Neural cell (in vitro differentiated cells): ENCODE measurements around the gene TTC9C. TPM values are rescaled to one million over a fixed set of nuclear protein-coding genes. Genes with fewer than 3 reads are reported as not detected.

Source experiments
- H2AFZ ChIP-seq: fragments of 200-600, 300-800 bp; sonication (generic), shearing (Covaris generic); 2 replicates; pipeline ENCODE4 v1.6.0; 2014; ENCODE audit warnings: low read depth, mild to moderate bottlenecking, antibody characterized with exemption, low read length, moderate library complexity
- H3F3A ChIP-seq: fragments of 200-600 bp; shearing (Covaris generic); 2 replicates; pipeline ENCODE4 v1.6.1; 2016; ENCODE audit warnings: mild to moderate bottlenecking, moderate library complexity, mixed read lengths, antibody characterized with exemption, low read length; ENCODE audit not compliant: insufficient read depth, poor library complexity, severe bottlenecking
- H3K27ac ChIP-seq: fragments of 200-600, 300-800 bp; sonication (generic), shearing (Covaris generic); 2 replicates; pipeline ENCODE4 v1.5.1; 2014; ENCODE audit warnings: mild to moderate bottlenecking, low read length, moderate library complexity
- H3K27me3 ChIP-seq: fragments of 300-800, 200-600 bp; sonication (generic), shearing (Covaris generic); 2 replicates; pipeline ENCODE4 v1.6.0; 2014; ENCODE audit warnings: mild to moderate bottlenecking, low read depth, low read length, moderate library complexity; ENCODE audit not compliant: insufficient read depth
- H3K36me3 ChIP-seq: fragments of 300-800, 200-600 bp; sonication (generic), shearing (Covaris generic); 2 replicates; pipeline ENCODE4 v1.5.1; 2014; ENCODE audit warnings: mild to moderate bottlenecking, antibody characterized with exemption, low read length, moderate library complexity; ENCODE audit not compliant: insufficient read depth
- H3K4me2 ChIP-seq: fragments of 300-800, 200-600 bp; sonication (generic), shearing (Covaris generic); 2 replicates; pipeline ENCODE4 v1.6.0; 2014; ENCODE audit warnings: mild to moderate bottlenecking, low read length
- H3K4me3 ChIP-seq: fragments of 300-800, 200-600 bp; sonication (generic), shearing (Covaris generic); 2 replicates; pipeline ENCODE4 v1.5.1; 2014; ENCODE audit warnings: mild to moderate bottlenecking, low read length, moderate library complexity
- H3K79me2 ChIP-seq: fragments of 200-600 bp; shearing (Covaris generic); replicated peaks from 2 replicates; pipeline ENCODE4 v1.6.0; 2014; ENCODE audit warnings: mild to moderate bottlenecking, low read length, moderate library complexity; ENCODE audit not compliant: insufficient read depth
- H3K9ac ChIP-seq: fragments of 300-800, 200-600 bp; sonication (generic), shearing (Covaris generic); 2 replicates; pipeline ENCODE4 v1.6.1; 2016; ENCODE audit warnings: mild to moderate bottlenecking, low read length, mixed read lengths
- H3K9me2 ChIP-seq: fragments of 200-600 bp; shearing (Covaris generic); 2 replicates; pipeline ENCODE4 v1.6.1; 2016; ENCODE audit warnings: mild to moderate bottlenecking, low read length, mixed read lengths; ENCODE audit not compliant: insufficient read depth
- H3K9me3 ChIP-seq: fragments of 200-600, 300-800 bp; sonication (generic), shearing (Covaris generic); 2 replicates; pipeline ENCODE4 v1.6.1; 2016; ENCODE audit warnings: mild to moderate bottlenecking, mixed run types, low read length, moderate library complexity, mixed read lengths
- H4K20me1 ChIP-seq: fragments of 200-600 bp; shearing (Covaris generic); 2 replicates; pipeline ENCODE4 v1.6.1; 2016; ENCODE audit warnings: mild to moderate bottlenecking, mixed run types; ENCODE audit not compliant: insufficient read depth
- EP300 ChIP-seq: fragments of 450-650 bp; conservative IDR thresholded peaks from 2 replicates; pipeline ENCODE4 v1.6.1; 2014; ENCODE audit warnings: antibody characterized with exemption, mild to moderate bottlenecking, moderate library complexity; ENCODE audit not compliant: poor library complexity, severe bottlenecking
- EZH2 ChIP-seq: fragments of 200-600, 300-800 bp; shearing (Covaris generic), sonication (generic); IDR thresholded peaks from 2 replicates; pipeline ENCODE4 v1.6.1; 2014; ENCODE audit warnings: antibody characterized with exemption, low read length, borderline replicate concordance, mild to moderate bottlenecking; ENCODE audit not compliant: insufficient read depth, poor library complexity, severe bottlenecking
- MXI1 ChIP-seq: fragments of 450-650 bp; conservative IDR thresholded peaks from 2 replicates; pipeline ENCODE4 v1.6.1; 2014; ENCODE audit warnings: antibody characterized with exemption, mild to moderate bottlenecking; ENCODE audit not compliant: poor library complexity, severe bottlenecking
- POLR2AphosphoS5 ChIP-seq: IDR thresholded peaks from 2 replicates; pipeline ENCODE4 v1.6.1; 2012
- RAD21 ChIP-seq: fragments of 450-650 bp; conservative IDR thresholded peaks from 2 replicates; pipeline ENCODE4 v1.6.1; 2014; ENCODE audit warnings: antibody characterized with exemption, mild to moderate bottlenecking, moderate library complexity
- SMC3 ChIP-seq: fragments of 450-650 bp; conservative IDR thresholded peaks from 2 replicates; pipeline ENCODE4 v1.6.1; 2014; ENCODE audit warnings: antibody characterized with exemption, mild to moderate bottlenecking, moderate library complexity; ENCODE audit not compliant: poor library complexity
- TAF1 ChIP-seq: IDR thresholded peaks from 2 replicates; pipeline ENCODE4 v1.6.1; 2012; ENCODE audit warnings: low read depth
- polyA plus RNA-seq: library from polyadenylated mRNA; depleted of rRNA; stranded (reverse); fragments of >200 nt; gene quantifications from 2 replicates; pipeline ENCODE4 v1.2.3, GENCODE V29; 2014
- TF ChIP-seq, protein P1 (sequence below): fragments of 450-650 bp; IDR thresholded peaks from 2 replicates; pipeline ENCODE4 v1.5.1; 2014; ENCODE audit warnings: antibody characterized with exemption, mild to moderate bottlenecking, moderate library complexity; ENCODE audit not compliant: poor library complexity, severe bottlenecking
- TF ChIP-seq, protein P2 (sequence below): IDR thresholded peaks from 2 replicates; pipeline ENCODE4 v1.6.1; 2012; ENCODE audit warnings: borderline replicate concordance

Gene TTC9C
- polyA plus RNA-seq, 1 donor from 2014 or later, result 48.6 TPM

DNA sequence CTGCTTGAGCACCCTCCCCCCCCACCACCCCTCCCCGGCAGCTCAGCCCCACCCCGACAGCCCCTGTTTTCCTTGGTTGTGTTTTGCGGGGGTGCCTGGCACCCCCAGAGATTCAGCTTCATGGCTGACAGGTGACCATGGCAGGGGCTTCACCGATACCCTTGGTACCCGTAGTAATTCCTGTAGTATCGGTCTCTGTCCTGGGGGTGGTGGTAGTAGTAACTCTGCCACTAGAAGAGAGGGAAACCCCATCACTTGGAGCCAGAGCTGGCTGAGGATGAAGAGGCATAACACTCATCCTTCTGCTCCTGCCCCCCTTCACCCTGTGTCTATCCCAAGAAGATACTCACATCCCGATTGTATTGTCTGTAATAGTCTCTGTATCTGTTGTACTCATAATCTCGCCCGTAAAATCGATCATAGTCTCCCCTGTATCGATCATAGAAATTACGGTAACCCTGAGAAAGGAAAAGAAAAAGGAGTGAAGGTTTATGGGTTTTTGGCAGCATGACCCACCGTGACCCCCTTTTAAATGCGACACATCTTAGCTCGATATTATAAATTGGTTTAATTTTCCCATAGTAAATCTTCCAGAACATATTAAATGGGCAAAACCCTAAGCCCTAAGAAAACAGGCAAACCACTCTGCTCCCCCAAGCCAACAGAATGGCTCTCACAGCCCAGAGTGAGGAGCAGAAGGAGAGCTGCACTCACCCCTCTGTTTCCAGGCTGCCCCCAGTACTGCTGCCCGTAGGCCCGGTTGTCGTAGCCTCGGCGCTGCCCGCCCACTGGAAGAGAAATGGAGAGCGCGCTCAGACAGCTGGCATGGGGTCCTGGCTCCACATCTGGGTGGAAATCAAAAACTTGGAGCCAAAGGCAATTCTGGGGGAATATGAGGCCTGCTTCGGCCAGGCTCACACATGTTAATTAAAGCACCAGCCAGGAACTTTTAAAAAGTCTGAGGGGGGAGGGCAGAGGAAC is 12.8 kb upstream of the TTC9C start:
- H3K27me3 ChIP-seq, result no peaks in the 10 kb centered on the region
- TF ChIP-seq, protein P1, sequence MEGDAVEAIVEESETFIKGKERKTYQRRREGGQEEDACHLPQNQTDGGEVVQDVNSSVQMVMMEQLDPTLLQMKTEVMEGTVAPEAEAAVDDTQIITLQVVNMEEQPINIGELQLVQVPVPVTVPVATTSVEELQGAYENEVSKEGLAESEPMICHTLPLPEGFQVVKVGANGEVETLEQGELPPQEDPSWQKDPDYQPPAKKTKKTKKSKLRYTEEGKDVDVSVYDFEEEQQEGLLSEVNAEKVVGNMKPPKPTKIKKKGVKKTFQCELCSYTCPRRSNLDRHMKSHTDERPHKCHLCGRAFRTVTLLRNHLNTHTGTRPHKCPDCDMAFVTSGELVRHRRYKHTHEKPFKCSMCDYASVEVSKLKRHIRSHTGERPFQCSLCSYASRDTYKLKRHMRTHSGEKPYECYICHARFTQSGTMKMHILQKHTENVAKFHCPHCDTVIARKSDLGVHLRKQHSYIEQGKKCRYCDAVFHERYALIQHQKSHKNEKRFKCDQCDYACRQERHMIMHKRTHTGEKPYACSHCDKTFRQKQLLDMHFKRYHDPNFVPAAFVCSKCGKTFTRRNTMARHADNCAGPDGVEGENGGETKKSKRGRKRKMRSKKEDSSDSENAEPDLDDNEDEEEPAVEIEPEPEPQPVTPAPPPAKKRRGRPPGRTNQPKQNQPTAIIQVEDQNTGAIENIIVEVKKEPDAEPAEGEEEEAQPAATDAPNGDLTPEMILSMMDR, result no peak
- TF ChIP-seq POLR2AphosphoS5, result no peak
- TF ChIP-seq MXI1, result no peak
- TF ChIP-seq RAD21, result no peak
- TF ChIP-seq, protein P2, sequence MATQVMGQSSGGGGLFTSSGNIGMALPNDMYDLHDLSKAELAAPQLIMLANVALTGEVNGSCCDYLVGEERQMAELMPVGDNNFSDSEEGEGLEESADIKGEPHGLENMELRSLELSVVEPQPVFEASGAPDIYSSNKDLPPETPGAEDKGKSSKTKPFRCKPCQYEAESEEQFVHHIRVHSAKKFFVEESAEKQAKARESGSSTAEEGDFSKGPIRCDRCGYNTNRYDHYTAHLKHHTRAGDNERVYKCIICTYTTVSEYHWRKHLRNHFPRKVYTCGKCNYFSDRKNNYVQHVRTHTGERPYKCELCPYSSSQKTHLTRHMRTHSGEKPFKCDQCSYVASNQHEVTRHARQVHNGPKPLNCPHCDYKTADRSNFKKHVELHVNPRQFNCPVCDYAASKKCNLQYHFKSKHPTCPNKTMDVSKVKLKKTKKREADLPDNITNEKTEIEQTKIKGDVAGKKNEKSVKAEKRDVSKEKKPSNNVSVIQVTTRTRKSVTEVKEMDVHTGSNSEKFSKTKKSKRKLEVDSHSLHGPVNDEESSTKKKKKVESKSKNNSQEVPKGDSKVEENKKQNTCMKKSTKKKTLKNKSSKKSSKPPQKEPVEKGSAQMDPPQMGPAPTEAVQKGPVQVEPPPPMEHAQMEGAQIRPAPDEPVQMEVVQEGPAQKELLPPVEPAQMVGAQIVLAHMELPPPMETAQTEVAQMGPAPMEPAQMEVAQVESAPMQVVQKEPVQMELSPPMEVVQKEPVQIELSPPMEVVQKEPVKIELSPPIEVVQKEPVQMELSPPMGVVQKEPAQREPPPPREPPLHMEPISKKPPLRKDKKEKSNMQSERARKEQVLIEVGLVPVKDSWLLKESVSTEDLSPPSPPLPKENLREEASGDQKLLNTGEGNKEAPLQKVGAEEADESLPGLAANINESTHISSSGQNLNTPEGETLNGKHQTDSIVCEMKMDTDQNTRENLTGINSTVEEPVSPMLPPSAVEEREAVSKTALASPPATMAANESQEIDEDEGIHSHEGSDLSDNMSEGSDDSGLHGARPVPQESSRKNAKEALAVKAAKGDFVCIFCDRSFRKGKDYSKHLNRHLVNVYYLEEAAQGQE, result no peak
- TF ChIP-seq EZH2, result no peak
- TF ChIP-seq SMC3, result no peak
- no peak for TF ChIP-seq EP300
- no peak for TF ChIP-seq TAF1
- H3K4me2 ChIP-seq, result no peak overlapping the region
- H3K9me3 ChIP-seq, result no peaks in the 10 kb centered on the region
- no peak overlapping the region for H3K27ac ChIP-seq
- H3K9ac ChIP-seq, result no peak overlapping the region
- H3K36me3 ChIP-seq, result peaks cover 13% of the 10 kb centered on the region
- H3K4me3 ChIP-seq, result no peak overlapping the region
- H2AFZ ChIP-seq, result no peak overlapping the region
- no peaks in the 10 kb centered on the region for H3F3A ChIP-seq
- H3K9me2 ChIP-seq, result no peaks in the 10 kb centered on the region
- no peaks in the 10 kb centered on the region for H4K20me1 ChIP-seq
- peaks cover 3% of the 10 kb centered on the region for H3K79me2 ChIP-seq

- peaks cover 12% of the 10 kb centered on the region for H3K36me3 ChIP-seq
- no peak overlapping the region for H3K4me3 ChIP-seq
- no peaks in the 10 kb centered on the region for H3K27me3 ChIP-seq
- H4K20me1 ChIP-seq, result no peaks in the 10 kb centered on the region
- no peak overlapping the region for H3K9ac ChIP-seq
- no peaks in the 10 kb centered on the region for H3F3A ChIP-seq
- H3K79me2 ChIP-seq, result peaks cover 7% of the 10 kb centered on the region
- H3K4me2 ChIP-seq, result no peak overlapping the region
- no peak overlapping the region for H2AFZ ChIP-seq
- TF ChIP-seq, protein P2, result no peak
- TF ChIP-seq, protein P1, result no peak
- TF ChIP-seq POLR2AphosphoS5 (no peak), MXI1 (no peak), RAD21 (no peak), TAF1 (no peak), EP300 (no peak), SMC3 (no peak), EZH2 (no peak)
- H3K9me3 ChIP-seq, result no peaks in the 10 kb centered on the region
- H3K9me2 ChIP-seq, result no peaks in the 10 kb centered on the region
- H3K27ac ChIP-seq, result no peak overlapping the region
These were observed 12.1 kb upstream of the TTC9C start for GRCh38 chr11:62716206-62716605.
